ENCODE measurements around the gene SIGLEC12.

The SIGLEC12 gene

GRCh38 chr19:51460164-51460992 is 41.2 kb downstream of the SIGLEC12 start:
- intact Hi-C loops (cut with DNase I; ENCODE audit: low total_unique reads), result no loop called here
- Histone ChIP-seq H3K27ac (no peak overlapping the region), H3K9me3 (no peaks in the 10 kb centered on the region), H3K4me1 (no peaks in the 10 kb centered on the region), H3K36me3 (no peaks in the 10 kb centered on the region), H3K27me3 (peaks cover 0 to 49% of the 10 kb centered on the region in 2 donors), H3K4me3 (no peak overlapping the region)
- DNase-seq, result no peak
- no peak for TF ChIP-seq CTCF (IDR thresholded peaks at IDR 0.05)

- H3K27ac ChIP-seq, result no peak overlapping the region
- no peaks in the 10 kb centered on the region for H3K36me3 ChIP-seq
- H3K4me3 ChIP-seq, result no peak overlapping the region
- no peak for DNase-seq
- H3K4me1 ChIP-seq, result no peaks in the 10 kb centered on the region
- TF ChIP-seq CTCF (IDR thresholded peaks at IDR 0.05), result no peak
- intact Hi-C loops (cut with DNase I; ENCODE audit: low total_unique reads), result no loop called here
- peaks cover 0 to 52% of the 10 kb centered on the region in 2 donors for H3K27me3 ChIP-seq
- no peaks in the 10 kb centered on the region for H3K9me3 ChIP-seq
These were observed 42.6 kb downstream of the SIGLEC12 start for GRCh38 chr19:51458899-51459505.

GRCh38 chr19:51458051-51458645 is 43.5 kb downstream of the SIGLEC12 start, which contains the start of gene SIGLEC8:
TSS of gene SIGLEC8 (minus strand) at chr19:51458454. CDS start at chr19:51458387, 67 bp downstream.
- no peak within 1 kb of the TSS for H3K27ac ChIP-seq
- H3K36me3 ChIP-seq, result no peaks in the 10 kb centered on the region
- no peaks in the 10 kb centered on the region for H3K4me1 ChIP-seq
- TF ChIP-seq CTCF (IDR thresholded peaks at IDR 0.05), result no peak
- no peak for DNase-seq
- H3K9me3 ChIP-seq, result no peaks in the 10 kb centered on the region
- H3K27me3 ChIP-seq, result peaks cover 0 to 51% of the 10 kb centered on the region in 2 donors
- intact Hi-C loops (cut with DNase I; ENCODE audit: low total_unique reads), result no loop called here
- H3K4me3 ChIP-seq, result no peak within 1 kb of the TSS

GRCh38 chr19:51457351-51458013 is 44.1 kb downstream of the SIGLEC12 start:
- TF ChIP-seq CTCF (IDR thresholded peaks at IDR 0.05), result no peak
- H3K4me3 ChIP-seq, result no peak overlapping the region
- H3K9me3 ChIP-seq, result no peaks in the 10 kb centered on the region
- no peaks in the 10 kb centered on the region for H3K36me3 ChIP-seq
- DNase-seq, result no peak
- H3K27ac ChIP-seq, result no peak overlapping the region
- H3K27me3 ChIP-seq, result peaks cover 0 to 45% of the 10 kb centered on the region in 2 donors
- intact Hi-C loops (cut with DNase I; ENCODE audit: low total_unique reads), result no loop called here
- no peaks in the 10 kb centered on the region for H3K4me1 ChIP-seq

- no peak for DNase-seq
- no peak overlapping the region for H3K27ac ChIP-seq
- H3K27me3 ChIP-seq, result peaks cover 0 to 43% of the 10 kb centered on the region in 2 donors
- intact Hi-C loops (cut with DNase I; ENCODE audit: low total_unique reads), result no loop called here
- TF ChIP-seq CTCF (IDR thresholded peaks at IDR 0.05), result no peak
- H3K4me1 ChIP-seq, result no peaks in the 10 kb centered on the region
- no peak overlapping the region for H3K4me3 ChIP-seq
- no peaks in the 10 kb centered on the region for H3K9me3 ChIP-seq
- no peaks in the 10 kb centered on the region for H3K36me3 ChIP-seq
These were observed 44.9 kb downstream of the SIGLEC12 start for GRCh38 chr19:51456541-51457290.
